LNCaP clone FGC (cell line): ENCODE measurements around the gene SLC25A27.

Experiments used
- DNase-seq: peaks from one replicate; pipeline ENCODE4 v3.0.0-alpha.2; 2011; ENCODE audit warnings: low read depth
- H3K4me3 ChIP-seq: 2 replicates; pipeline ENCODE4 v1.5.1; 2011; ENCODE audit warnings: mild to moderate bottlenecking, low read depth, low read length, control low read depth
- CTCF ChIP-seq: IDR thresholded peaks from 2 replicates; pipeline ENCODE4 v1.5.1; 2012; ENCODE audit warnings: mild to moderate bottlenecking; ENCODE audit not compliant: control insufficient read depth, insufficient read depth; ENCODE audit errors: extremely low read depth

Gene SLC25A27

GRCh38 chr6:46688117-46688965 is 35.6 kb downstream of the SLC25A27 start:
- H3K4me3 ChIP-seq = no peak overlapping the region
- TF ChIP-seq CTCF = no peak
- no peak for DNase-seq

DNA sequence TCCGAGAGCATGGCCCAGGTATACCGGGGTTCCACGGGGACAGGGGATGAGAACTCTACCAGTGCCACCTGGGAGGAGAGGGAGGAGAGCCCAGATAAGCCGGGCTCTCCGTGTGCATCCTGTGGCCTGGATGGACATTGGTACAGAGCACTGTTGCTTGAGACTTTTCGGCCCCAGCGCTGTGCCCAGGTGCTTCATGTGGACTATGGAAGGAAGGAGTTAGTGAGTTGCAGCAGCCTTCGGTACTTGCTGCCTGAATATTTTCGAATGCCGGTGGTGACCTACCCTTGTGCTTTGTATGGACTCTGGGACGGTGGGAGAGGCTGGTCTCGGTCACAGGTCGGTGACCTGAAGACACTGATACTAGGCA is 36.2 kb downstream of the SLC25A27 start:
- H3K4me3 ChIP-seq = no peak overlapping the region
- no peak for TF ChIP-seq CTCF
- no peak for DNase-seq

- no peak for TF ChIP-seq CTCF
- no peak overlapping the region for H3K4me3 ChIP-seq
- DNase-seq = no peak
Observed at GRCh38 chr6:46689657-46690056, 36.9 kb downstream of the SLC25A27 start.

DNA sequence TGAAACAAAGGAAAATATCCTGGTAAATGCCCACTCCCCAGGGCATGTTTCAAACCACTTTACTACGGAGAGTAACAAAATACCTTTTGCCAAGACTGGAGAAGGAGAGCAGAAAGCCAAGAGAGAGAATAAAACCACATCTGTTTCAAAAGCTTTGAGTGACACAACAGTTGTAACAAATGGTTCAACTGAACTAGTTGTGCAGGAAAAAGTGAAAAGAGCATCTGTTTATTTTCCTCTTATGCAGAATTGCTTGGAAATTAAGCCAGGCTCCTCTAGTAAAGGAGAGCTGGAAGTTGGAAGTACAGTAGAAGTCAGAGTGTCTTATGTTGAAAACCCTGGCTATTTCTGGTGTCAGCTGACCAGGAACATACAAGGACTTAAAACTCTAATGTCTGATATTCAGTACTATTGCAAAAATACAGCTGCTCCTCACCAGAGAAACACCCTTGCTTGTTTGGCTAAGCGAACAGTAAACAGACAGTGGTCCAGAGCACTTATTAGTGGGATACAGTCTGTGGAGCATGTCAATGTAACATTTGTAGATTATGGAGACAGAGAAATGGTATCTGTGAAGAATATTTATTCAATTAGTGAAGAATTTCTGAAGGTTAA is 37.5 kb downstream of the SLC25A27 start:
- TF ChIP-seq CTCF = no peak
- no peak overlapping the region for H3K4me3 ChIP-seq
- DNase-seq = no peak

DNA sequence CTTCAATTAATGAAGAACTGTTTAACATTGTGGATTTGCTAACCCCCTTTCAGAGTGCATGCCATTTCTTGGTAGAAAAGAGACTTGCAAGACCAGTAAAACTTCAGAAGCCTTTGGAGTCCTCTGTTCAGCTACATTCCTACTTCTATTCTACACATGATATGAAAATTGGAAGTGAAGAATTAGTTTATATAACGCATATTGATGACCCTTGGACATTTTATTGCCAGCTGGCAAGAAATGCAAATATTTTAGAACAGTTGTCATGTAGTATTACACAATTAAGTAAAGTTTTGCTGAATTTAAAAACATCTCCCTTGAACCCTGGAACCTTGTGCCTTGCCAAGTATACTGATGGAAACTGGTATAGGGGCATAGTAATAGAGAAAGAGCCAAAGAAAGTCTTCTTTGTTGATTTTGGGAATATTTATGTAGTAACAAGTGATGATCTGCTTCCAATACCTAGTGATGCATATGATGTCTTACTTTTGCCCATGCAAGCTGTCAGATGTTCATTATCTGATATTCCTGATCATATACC is 38.2 kb downstream of the SLC25A27 start:
- H3K4me3 ChIP-seq = no peak overlapping the region

DNA sequence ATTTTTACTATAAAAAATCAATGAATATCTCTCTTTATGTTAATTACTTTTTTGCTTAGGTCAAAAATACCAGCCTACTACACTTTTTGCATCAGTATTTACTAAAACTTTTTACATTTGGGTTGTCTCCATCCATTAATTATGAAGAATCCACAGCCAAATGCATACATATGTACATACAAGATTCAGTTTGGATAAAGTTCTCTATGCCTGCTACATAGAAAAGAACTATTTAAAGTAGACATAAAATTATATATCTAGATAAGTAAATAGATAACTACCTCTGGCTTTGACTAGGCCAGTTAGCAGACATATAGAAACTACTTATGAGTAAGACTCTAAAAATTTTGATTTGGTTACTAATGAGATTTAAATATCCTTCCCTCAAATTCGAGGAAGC is 47.2 kb downstream of the SLC25A27 start:
- TF ChIP-seq CTCF = no peak
- no peak for DNase-seq
- H3K4me3 ChIP-seq = no peak overlapping the region

More for the DNA sequence above, 38.2 kb downstream of the SLC25A27 start:
- no peak for DNase-seq
- no peak for TF ChIP-seq CTCF
